Measurements from ENCODE around the gene UTRN. TPM values are rescaled to one million over a fixed set of nuclear protein-coding genes. Genes with fewer than 3 reads are reported as not detected.

Gene UTRN
- polyA plus RNA-seq, 1 donor (not counting 4 experiments of a cell fraction or from before 2014, with no cell fraction given), result 23.7 TPM

GRCh38 chr6:144277605-144278227 lies 7.4 kb upstream of the UTRN start:
- H3K9me1 ChIP-seq (ENCODE audit: control insufficient read depth, extremely low read depth, insufficient read depth, low read length), result no peaks in the 10 kb centered on the region
- no peaks in the 10 kb centered on the region for H4K20me1 ChIP-seq (ENCODE audit: control insufficient read depth, extremely low read depth, insufficient read depth, low read length)
- H3K27me3 ChIP-seq (ENCODE audit: control insufficient read depth, extremely low read depth, insufficient read depth, low read length), result no peaks in the 10 kb centered on the region
- no peak overlapping the region for H3K27ac ChIP-seq (ENCODE audit: control insufficient read depth, insufficient read depth, low read length)
- no peak for FAIRE-seq
- H3K79me2 ChIP-seq (ENCODE audit: control insufficient read depth, insufficient read depth, low read length), result no peaks in the 10 kb centered on the region
- H3K4me3 ChIP-seq (ENCODE audit: control insufficient read depth in 2 of 3, extremely low read depth in 1 of 3, insufficient read depth in 2 of 3, low read depth in 1 of 3, low read length in 3 of 3), result no peak overlapping the region
- DNase-seq (ENCODE audit: low read depth, low spot score), result no peak
- no peak for TF ChIP-seq EZH2 (IDR thresholded peaks at IDR 0.05; ENCODE audit: low read length)
- TF ChIP-seq, protein P1, sequence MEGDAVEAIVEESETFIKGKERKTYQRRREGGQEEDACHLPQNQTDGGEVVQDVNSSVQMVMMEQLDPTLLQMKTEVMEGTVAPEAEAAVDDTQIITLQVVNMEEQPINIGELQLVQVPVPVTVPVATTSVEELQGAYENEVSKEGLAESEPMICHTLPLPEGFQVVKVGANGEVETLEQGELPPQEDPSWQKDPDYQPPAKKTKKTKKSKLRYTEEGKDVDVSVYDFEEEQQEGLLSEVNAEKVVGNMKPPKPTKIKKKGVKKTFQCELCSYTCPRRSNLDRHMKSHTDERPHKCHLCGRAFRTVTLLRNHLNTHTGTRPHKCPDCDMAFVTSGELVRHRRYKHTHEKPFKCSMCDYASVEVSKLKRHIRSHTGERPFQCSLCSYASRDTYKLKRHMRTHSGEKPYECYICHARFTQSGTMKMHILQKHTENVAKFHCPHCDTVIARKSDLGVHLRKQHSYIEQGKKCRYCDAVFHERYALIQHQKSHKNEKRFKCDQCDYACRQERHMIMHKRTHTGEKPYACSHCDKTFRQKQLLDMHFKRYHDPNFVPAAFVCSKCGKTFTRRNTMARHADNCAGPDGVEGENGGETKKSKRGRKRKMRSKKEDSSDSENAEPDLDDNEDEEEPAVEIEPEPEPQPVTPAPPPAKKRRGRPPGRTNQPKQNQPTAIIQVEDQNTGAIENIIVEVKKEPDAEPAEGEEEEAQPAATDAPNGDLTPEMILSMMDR (optimal IDR thresholded peaks at IDR 0.05 in 1 of 3, IDR thresholded peaks at IDR 0.05 in 1 of 3, conservative IDR thresholded peaks at IDR 0.05 in 1 of 3; ENCODE audit: extremely low read depth in 1 of 3, insufficient read depth in 2 of 3, low read length in 3 of 3), result no peak
- no peaks in the 10 kb centered on the region for H3K36me3 ChIP-seq (ENCODE audit: control insufficient read depth in 2 of 2, extremely low read depth in 1 of 2, insufficient read depth in 2 of 2, low read length in 2 of 2)
- no peak overlapping the region for H3K4me2 ChIP-seq (ENCODE audit: control insufficient read depth, extremely low read depth, insufficient read depth, low read depth, low read length)
- no peak overlapping the region for H2AFZ ChIP-seq (ENCODE audit: control insufficient read depth, low read length)
- H3K9me3 ChIP-seq (ENCODE audit: control insufficient read depth, low read depth, low read length), result no peaks in the 10 kb centered on the region
- H3K4me1 ChIP-seq (ENCODE audit: control insufficient read depth, extremely low read depth, insufficient read depth, low read length), result peaks cover 11% of the 10 kb centered on the region
- dilution Hi-C loops (cut with MboI; ENCODE audit: extremely low pct_ligation_motif_present, low sequenced_read_pairs), result no loop called here
- no peak overlapping the region for H3K9ac ChIP-seq (ENCODE audit: control insufficient read depth, extremely low read depth, insufficient read depth, low read length)

DNA sequence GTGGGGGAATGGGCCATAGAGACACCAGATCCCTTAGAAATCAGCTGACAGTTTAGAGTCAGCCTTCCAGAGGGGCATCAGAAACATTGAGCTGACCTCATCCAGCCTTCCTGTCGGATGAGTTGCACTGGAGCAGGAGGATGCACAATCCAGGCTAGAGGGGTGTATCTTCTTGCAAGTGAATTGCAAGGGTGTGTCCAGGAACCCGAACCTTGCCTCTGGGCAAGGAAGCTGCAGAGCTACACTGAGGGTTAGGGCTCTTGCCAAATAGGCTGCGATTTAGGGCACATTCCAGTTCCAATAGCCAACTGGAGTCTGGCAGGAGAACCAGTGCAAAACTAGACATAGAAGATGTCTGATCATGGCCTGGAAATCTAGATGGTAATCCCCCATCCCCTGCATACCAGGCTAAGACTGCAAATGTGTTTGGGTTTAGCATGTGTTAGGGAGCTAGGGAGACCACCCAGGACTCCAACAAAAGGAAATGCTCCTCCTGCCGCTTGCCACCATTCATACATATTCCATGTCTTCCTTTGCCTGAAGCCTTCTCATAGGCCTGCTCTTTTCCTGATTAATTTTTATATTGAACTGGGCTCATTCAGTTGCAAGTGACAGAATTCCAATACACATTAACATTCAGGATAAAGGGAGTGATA lies 6.3 kb upstream of the UTRN start:
- Histone ChIP-seq H3K4me1 (ENCODE audit: control insufficient read depth, extremely low read depth, insufficient read depth, low read length) (peaks cover 11% of the 10 kb centered on the region), H3K4me2 (ENCODE audit: control insufficient read depth, extremely low read depth, insufficient read depth, low read depth, low read length) (no peak overlapping the region), H3K79me2 (ENCODE audit: control insufficient read depth, insufficient read depth, low read length) (no peaks in the 10 kb centered on the region), H3K36me3 (ENCODE audit: control insufficient read depth in 2 of 2, extremely low read depth in 1 of 2, insufficient read depth in 2 of 2, low read length in 2 of 2) (no peaks in the 10 kb centered on the region), H4K20me1 (ENCODE audit: control insufficient read depth, extremely low read depth, insufficient read depth, low read length) (no peaks in the 10 kb centered on the region), H3K9me3 (ENCODE audit: control insufficient read depth, low read depth, low read length) (no peaks in the 10 kb centered on the region), H3K4me3 (ENCODE audit: control insufficient read depth in 2 of 3, extremely low read depth in 1 of 3, insufficient read depth in 2 of 3, low read depth in 1 of 3, low read length in 3 of 3) (no peak overlapping the region), H3K27ac (ENCODE audit: control insufficient read depth, insufficient read depth, low read length) (no peak overlapping the region), H3K27me3 (ENCODE audit: control insufficient read depth, extremely low read depth, insufficient read depth, low read length) (no peaks in the 10 kb centered on the region), H3K9ac (ENCODE audit: control insufficient read depth, extremely low read depth, insufficient read depth, low read length) (no peak overlapping the region), H3K9me1 (ENCODE audit: control insufficient read depth, extremely low read depth, insufficient read depth, low read length) (no peaks in the 10 kb centered on the region), H2AFZ (ENCODE audit: control insufficient read depth, low read length) (no peak overlapping the region)
- TF ChIP-seq, protein P1 (optimal IDR thresholded peaks at IDR 0.05 in 1 of 3, IDR thresholded peaks at IDR 0.05 in 1 of 3, conservative IDR thresholded peaks at IDR 0.05 in 1 of 3; ENCODE audit: extremely low read depth in 1 of 3, insufficient read depth in 2 of 3, low read length in 3 of 3), result no peak
- TF ChIP-seq EZH2 (IDR thresholded peaks at IDR 0.05; ENCODE audit: low read length), result no peak
- FAIRE-seq (peak; percentile 96), DNase-seq (ENCODE audit: low read depth, low spot score) (peak; percentile 79)
- dilution Hi-C loops (cut with MboI; ENCODE audit: extremely low pct_ligation_motif_present, low sequenced_read_pairs), result no loop called here
